MM.1S (cell line): ENCODE measurements around the gene RBM28.

Source experiments
- DNase-seq: peaks from one replicate; pipeline ENCODE4 v3.0.0-alpha.2; 2015
- H2AFZ ChIP-seq: fragments of 300-600 bp; sonication (generic); 2 replicates; pipeline ENCODE4 v1.6.0; 2016; ENCODE audit warnings: antibody characterized with exemption, low read length
- H3F3A ChIP-seq: fragments of 300-600 bp; sonication (generic); 2 replicates; pipeline ENCODE4 v1.6.1; 2016; ENCODE audit warnings: mild to moderate bottlenecking, antibody characterized with exemption, low read length, moderate library complexity, mixed read lengths; ENCODE audit not compliant: insufficient read depth
- H3K27ac ChIP-seq: fragments of 300-600 bp; sonication (generic); 2 replicates; pipeline ENCODE4 v1.5.1; 2016; ENCODE audit warnings: mild to moderate bottlenecking, low read length
- H3K27me3 ChIP-seq: fragments of 300-600 bp; sonication (generic); replicated peaks from 2 replicates; pipeline ENCODE4 v1.6.0; 2016; ENCODE audit warnings: low read length; ENCODE audit not compliant: insufficient read depth
- H3K36me3 ChIP-seq: fragments of 300-600 bp; sonication (generic); replicated peaks from 2 replicates; pipeline ENCODE4 v1.6.1; 2016; ENCODE audit warnings: mild to moderate bottlenecking, low read length, mixed read lengths; ENCODE audit not compliant: insufficient read depth
- H3K4me1 ChIP-seq: fragments of 300-600 bp; sonication (generic); 2 replicates; pipeline ENCODE4 v1.6.1; 2016; ENCODE audit warnings: low read length, mixed read lengths
- H3K4me2 ChIP-seq: fragments of 300-600 bp; sonication (generic); 2 replicates; pipeline ENCODE4 v1.6.0; 2016; ENCODE audit warnings: low read depth, low read length
- H3K4me3 ChIP-seq: fragments of 300-600 bp; sonication (generic); 2 replicates; pipeline ENCODE4 v1.5.1; 2016; ENCODE audit warnings: low read length, mixed read lengths
- H3K79me2 ChIP-seq: fragments of 300-600 bp; sonication (generic); 2 replicates; pipeline ENCODE4 v1.6.1; 2016; ENCODE audit warnings: mixed run types, low read length, mixed read lengths
- H3K9ac ChIP-seq: fragments of 300-600 bp; sonication (generic); 2 replicates; pipeline ENCODE4 v1.6.1; 2016; ENCODE audit warnings: low read length, mixed read lengths
- H3K9me2 ChIP-seq: fragments of 300-600 bp; sonication (generic); replicated peaks from 2 replicates; pipeline ENCODE4 v1.6.1; 2016; ENCODE audit warnings: mild to moderate bottlenecking, low read length, mixed read lengths; ENCODE audit not compliant: insufficient read depth
- H3K9me3 ChIP-seq: fragments of 300-600 bp; sonication (generic); replicated peaks from 2 replicates; pipeline ENCODE4 v1.6.1; 2016; ENCODE audit warnings: mild to moderate bottlenecking, low read length, mixed read lengths; ENCODE audit not compliant: insufficient read depth
- H4K20me1 ChIP-seq: fragments of 300-600 bp; sonication (generic); 2 replicates; pipeline ENCODE4 v1.6.1; 2016; ENCODE audit warnings: mild to moderate bottlenecking, low read length, moderate library complexity, mixed read lengths; ENCODE audit not compliant: insufficient read depth
- CTCF ChIP-seq: fragments of 300-600 bp; sonication (generic); IDR thresholded peaks from 2 replicates; pipeline ENCODE4 v1.5.1; 2016; ENCODE audit warnings: antibody characterized with exemption, low read length, mixed read lengths
- EZH2 ChIP-seq: fragments of 300-600 bp; sonication (generic); optimal IDR thresholded peaks from 2 replicates; pipeline ENCODE3; 2017; ENCODE audit warnings: low read depth, mild to moderate bottlenecking, antibody characterized with exemption, low read length, mixed read lengths
- EZH2phosphoT487 ChIP-seq: fragments of 300-600 bp; sonication (generic); IDR thresholded peaks from 2 replicates; pipeline ENCODE4 v1.6.1; 2018; ENCODE audit warnings: antibody characterized with exemption, low read length

RBM28 gene

GRCh38 chr7:128279124-128279713 lies 64.5 kb downstream of the RBM28 start:
- no peaks in the 10 kb centered on the region for H3K79me2 ChIP-seq
- H3K4me2 ChIP-seq: no peak overlapping the region
- H3K4me1 ChIP-seq: no peaks in the 10 kb centered on the region
- H3K27me3 ChIP-seq: no peaks in the 10 kb centered on the region
- no peaks in the 10 kb centered on the region for H3F3A ChIP-seq
- TF ChIP-seq EZH2phosphoT487 (no peak), CTCF (no peak), EZH2 (no peak)
- no peak overlapping the region for H3K9ac ChIP-seq
- H2AFZ ChIP-seq: no peak overlapping the region
- no peaks in the 10 kb centered on the region for H3K9me2 ChIP-seq
- H3K36me3 ChIP-seq: no peaks in the 10 kb centered on the region
- DNase-seq: no peak
- H3K9me3 ChIP-seq: no peaks in the 10 kb centered on the region
- no peak overlapping the region for H3K27ac ChIP-seq
- no peaks in the 10 kb centered on the region for H4K20me1 ChIP-seq
- no peak overlapping the region for H3K4me3 ChIP-seq

GRCh38 chr7:128278366-128278765 lies 65.3 kb downstream of the RBM28 start:
- Histone ChIP-seq H3F3A (no peaks in the 10 kb centered on the region), H4K20me1 (no peaks in the 10 kb centered on the region), H2AFZ (no peak overlapping the region), H3K79me2 (no peaks in the 10 kb centered on the region), H3K4me1 (no peaks in the 10 kb centered on the region), H3K4me3 (no peak overlapping the region), H3K4me2 (no peak overlapping the region), H3K9me3 (no peaks in the 10 kb centered on the region), H3K27me3 (no peaks in the 10 kb centered on the region), H3K36me3 (no peaks in the 10 kb centered on the region), H3K9me2 (no peaks in the 10 kb centered on the region), H3K27ac (no peak overlapping the region), H3K9ac (no peak overlapping the region)
- TF ChIP-seq EZH2phosphoT487 (no peak), CTCF (no peak), EZH2 (no peak)
- no peak for DNase-seq

- no peak for DNase-seq
- Histone ChIP-seq H3K4me2 (no peak overlapping the region), H3K9me3 (no peaks in the 10 kb centered on the region), H4K20me1 (no peaks in the 10 kb centered on the region), H3K4me3 (no peak overlapping the region), H3K9ac (no peak overlapping the region), H3K79me2 (no peaks in the 10 kb centered on the region), H3F3A (no peaks in the 10 kb centered on the region), H3K27ac (no peak overlapping the region), H3K9me2 (no peaks in the 10 kb centered on the region), H3K36me3 (no peaks in the 10 kb centered on the region), H3K4me1 (no peaks in the 10 kb centered on the region), H2AFZ (no peak overlapping the region), H3K27me3 (no peaks in the 10 kb centered on the region)
- TF ChIP-seq CTCF: no peak
- TF ChIP-seq EZH2phosphoT487: no peak
- TF ChIP-seq EZH2: no peak
Measured at GRCh38 chr7:128275681-128276080, 68.0 kb downstream of the RBM28 start.
